Posterior cingulate gyrus (tissue), 11 donors: ENCODE measurements around the gene TLE5.
"Not testable (repeated sequence)": the region's sequence is repeated elsewhere in the genome, so short reads cannot be mapped to it uniquely, and the experiment has no call there.

Experiments
- DNase-seq, 10 donors: peaks; one replicate each; pipeline versions ENCODE4 v3.0.0 to v3.0.0-alpha.2; 2020 to 2021; ENCODE audit warnings: mixed read lengths in 3 of 10
- intact Hi-C: fragments of 100-400 bp; cut with DNase I; formaldehyde crosslinking; loops from one replicate; pipeline ENCODE4 v1.15.1; 2023

TLE5 gene

GRCh38 chr19:3066482-3067049 lies 4.3 kb upstream of the TLE5 start:
- intact Hi-C loops = no loop called here
- no peak for DNase-seq

GRCh38 chr19:3065675-3066357 lies 3.5 kb upstream of the TLE5 start:
- intact Hi-C loops = no loop called here
- no peak for DNase-seq

- DNase-seq = no peak
- intact Hi-C loops = no loop called here
Measured at GRCh38 chr19:3064011-3064330, 1.7 kb upstream of the TLE5 start.

GRCh38 chr19:3061182-3062161 lies 823 bp downstream of the TLE5 start:
- peak in 7 of 10 donors; percentile 29 to 91 (median 50) for DNase-seq
- intact Hi-C loops = no loop called here

GRCh38 chr19:3060857-3061181 lies 1.5 kb downstream of the TLE5 start:
- DNase-seq = no peak
- intact Hi-C loops = no loop called here

GRCh38 chr19:3059653-3060052 lies 2.6 kb downstream of the TLE5 start:
- intact Hi-C loops = no loop called here
- DNase-seq = no peak

- no peak for DNase-seq
- intact Hi-C loops = no loop called here
Measured at GRCh38 chr19:3058821-3059314, 3.4 kb downstream of the TLE5 start.

GRCh38 chr19:3058009-3058820 lies 4.1 kb downstream of the TLE5 start:
- no peak for DNase-seq

GRCh38 chr19:3057275-3057714 lies 5.0 kb downstream of the TLE5 start:
- DNase-seq = peak; percentile 49 to 95 (median 72)
- intact Hi-C loops = no loop called here

More at GRCh38 chr19:3058009-3058820, 4.1 kb downstream of the TLE5 start:
- intact Hi-C loops = no loop called here

GRCh38 chr19:3056417-3057088 lies 5.7 kb downstream of the TLE5 start:
- intact Hi-C loops = no loop called here
- no peak for DNase-seq

- DNase-seq = no peak
- intact Hi-C loops = no loop called here
Measured at GRCh38 chr19:3055741-3056416, 6.4 kb downstream of the TLE5 start.

GRCh38 chr19:3054972-3055740 lies 7.1 kb downstream of the TLE5 start:
- DNase-seq = peak in 1 of 10 donors; percentile 41
- intact Hi-C loops = no loop called here

- DNase-seq = peak in 1 of 10 donors; percentile 52
- intact Hi-C loops = no loop called here
Measured at GRCh38 chr19:3054265-3054971, 7.9 kb downstream of the TLE5 start.

GRCh38 chr19:3053780-3054179 lies 8.5 kb downstream of the TLE5 start:
- intact Hi-C loops = no loop called here
- peak in 1 of 10 donors; percentile 43 for DNase-seq

GRCh38 chr19:3053218-3053621 lies 9.1 kb downstream of the TLE5 start:
- peak in 1 of 10 donors; percentile 83 for DNase-seq
- intact Hi-C loops = no loop called here

GRCh38 chr19:3050016-3050415 lies 12.3 kb downstream of the TLE5 start:
- intact Hi-C loops, DNase-seq: not testable (repeated sequence)

- intact Hi-C loops = no loop called here
- DNase-seq = no peak
Measured at GRCh38 chr19:3049089-3049488, 13.2 kb downstream of the TLE5 start.

- intact Hi-C loops = no loop called here
- no peak for DNase-seq
Measured at GRCh38 chr19:3048190-3048533, 14.1 kb downstream of the TLE5 start.
